ENCODE measurements around the gene GPC6.

The GPC6 gene

DNA sequence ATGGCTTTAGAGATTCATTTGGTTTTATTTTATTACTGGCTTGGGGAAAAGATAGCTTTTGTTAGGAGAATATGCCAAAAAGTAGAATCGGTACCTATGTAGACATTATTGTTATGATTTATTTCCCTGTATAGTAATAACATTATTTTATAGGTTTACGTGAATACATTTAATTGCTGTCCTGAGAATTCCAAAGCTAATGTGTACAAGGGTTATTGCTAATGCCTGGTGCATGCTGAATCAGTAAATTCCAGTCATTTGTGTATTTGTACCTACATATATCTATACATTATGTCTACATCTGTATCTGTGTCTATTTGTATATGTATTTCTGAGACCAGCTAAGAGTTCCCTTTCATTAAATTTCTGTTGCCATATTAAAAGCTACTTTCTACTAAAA lies 550.9 kb downstream of the GPC6 start:
- DNase-seq (ENCODE audit: low spot score) = no peak

DNA sequence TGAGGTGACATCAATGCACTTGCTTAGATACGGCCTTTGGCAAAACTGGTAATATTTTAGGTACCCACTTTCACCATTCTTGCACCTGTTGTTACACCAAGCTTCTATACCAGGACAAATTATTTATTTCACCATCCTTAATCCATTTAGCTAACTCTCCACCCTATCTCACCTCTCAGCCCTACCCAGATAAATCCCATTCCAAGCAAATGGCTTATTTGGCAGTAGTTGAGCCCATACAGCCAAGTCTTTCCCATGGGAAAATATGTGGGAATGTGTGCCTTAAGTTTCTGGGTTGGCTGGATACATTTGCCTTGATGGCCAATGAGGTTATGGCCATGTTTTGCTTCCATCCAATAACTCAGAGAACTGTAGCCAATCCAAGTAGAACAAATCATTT lies 551.9 kb downstream of the GPC6 start:
- no peak for DNase-seq (ENCODE audit: low spot score)

DNA sequence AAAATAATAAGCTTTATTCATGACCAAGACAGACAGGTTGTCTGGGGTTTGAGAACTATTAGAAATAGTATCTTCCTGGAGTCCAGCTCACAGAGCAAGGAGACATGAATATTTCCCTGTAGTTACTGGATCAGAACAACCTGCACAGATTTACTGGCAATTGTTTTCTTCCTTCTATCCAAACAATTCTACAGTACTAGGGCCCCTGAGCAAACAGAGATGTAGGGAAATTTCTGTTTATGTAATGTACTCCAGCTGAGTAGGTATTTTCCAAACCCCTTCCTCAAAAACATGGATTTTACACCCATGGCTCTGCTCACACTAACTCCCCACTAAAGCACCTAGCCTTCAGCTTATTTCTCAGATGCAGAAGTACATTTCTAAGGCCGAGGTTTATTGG lies 557.6 kb downstream of the GPC6 start:
- no peak for DNase-seq (ENCODE audit: low spot score)

DNA sequence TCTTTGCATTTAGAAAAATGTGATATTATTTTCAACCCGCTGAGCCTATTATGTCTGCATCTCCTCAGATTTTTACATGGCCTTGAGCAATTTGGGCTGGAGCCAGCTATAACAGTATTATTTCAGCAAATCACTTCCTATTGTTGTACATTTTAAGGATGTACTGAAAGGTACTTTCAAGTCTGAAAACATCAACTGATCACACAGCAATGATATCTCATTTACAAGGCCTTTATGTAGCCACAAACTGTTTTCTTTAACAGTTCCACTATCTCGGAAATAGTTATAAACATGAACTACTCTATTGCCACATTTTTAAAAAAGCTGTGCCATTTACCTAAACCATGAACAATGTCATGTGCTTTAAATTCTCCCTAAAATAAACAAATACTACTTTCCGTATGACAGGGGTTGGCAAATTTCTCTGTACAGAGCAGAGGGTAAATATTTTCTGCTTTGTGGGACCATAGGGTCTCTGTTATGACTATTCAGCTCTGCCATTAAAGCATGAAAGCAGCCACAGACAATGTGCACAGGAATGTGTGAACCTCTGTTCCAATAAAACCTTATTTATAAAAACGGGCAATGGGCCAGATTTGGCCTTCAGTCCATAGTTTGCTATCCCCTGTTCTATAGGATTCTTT lies 560.4 kb downstream of the GPC6 start:
- no peak for DNase-seq (ENCODE audit: low spot score)

DNA sequence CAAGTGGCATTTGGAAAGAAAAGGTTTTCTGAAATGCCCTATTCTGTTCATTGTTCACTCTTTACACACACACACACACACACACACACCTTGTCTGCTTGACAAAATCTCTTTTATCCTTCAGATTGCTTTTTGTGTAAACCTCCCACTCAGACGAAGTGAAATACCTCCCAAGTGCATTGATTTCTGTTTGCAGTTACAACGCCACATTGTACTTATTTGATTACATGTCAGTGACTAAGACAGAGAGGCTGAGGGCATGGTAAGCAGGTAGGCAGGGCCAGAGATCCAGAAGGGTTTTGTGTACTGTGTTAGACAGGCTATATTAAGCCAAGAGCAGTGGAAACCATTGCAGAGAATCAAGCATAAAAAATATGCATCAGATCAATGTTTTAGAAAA lies 561.8 kb downstream of the GPC6 start:
- DNase-seq (ENCODE audit: low spot score) = no peak

DNA sequence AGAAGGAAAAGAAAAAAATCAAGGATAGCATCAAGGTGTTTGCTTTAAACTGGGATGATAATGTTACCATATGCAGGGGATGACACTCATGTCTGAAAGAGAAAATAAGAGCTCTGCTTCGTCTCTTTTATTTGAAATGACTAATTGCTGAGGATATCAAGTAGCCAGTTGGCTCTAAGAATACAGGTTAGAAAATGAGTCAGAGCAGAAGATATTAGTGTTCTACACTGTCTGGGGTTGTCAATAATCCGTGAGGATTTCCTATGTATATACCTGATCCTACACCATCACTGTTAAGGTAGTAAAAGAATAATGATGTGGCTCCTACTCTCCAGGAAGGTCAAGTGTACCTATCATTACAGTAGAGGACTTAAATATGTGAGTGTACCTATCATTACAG lies 562.5 kb downstream of the GPC6 start:
- DNase-seq (ENCODE audit: low spot score) = no peak

DNA sequence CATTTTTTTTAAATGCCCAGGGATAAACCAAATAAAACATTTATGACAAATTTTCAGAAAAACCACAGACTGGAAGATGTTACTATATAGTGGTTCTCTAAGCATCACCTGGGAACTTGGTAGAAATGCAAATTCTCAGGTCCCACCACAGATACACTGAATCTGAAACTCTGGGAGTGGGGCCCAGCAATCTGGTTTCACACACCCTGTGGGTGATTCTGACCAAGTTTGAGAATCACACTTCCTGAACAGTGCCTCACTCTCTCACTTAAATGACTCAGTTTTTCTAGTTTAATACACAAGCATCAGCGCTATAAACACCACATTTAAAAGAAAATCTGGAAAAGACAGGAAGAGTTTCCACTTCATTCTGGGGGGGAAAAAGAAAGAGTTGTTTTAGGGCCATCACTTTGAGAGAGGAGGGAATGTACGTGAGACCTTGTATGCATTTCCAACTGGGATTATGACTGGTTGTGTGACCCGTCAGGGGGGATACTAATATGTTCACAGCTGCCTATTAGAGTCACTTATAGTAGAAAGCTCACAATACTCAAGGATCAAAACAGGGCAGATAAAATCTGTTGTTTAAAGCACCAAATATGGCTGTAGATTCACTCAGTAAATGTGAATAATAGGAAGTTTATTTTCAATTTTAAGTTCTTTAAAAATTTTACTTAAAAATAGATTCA lies 567.7 kb downstream of the GPC6 start:
- DNase-seq (ENCODE audit: low spot score) = no peak

DNA sequence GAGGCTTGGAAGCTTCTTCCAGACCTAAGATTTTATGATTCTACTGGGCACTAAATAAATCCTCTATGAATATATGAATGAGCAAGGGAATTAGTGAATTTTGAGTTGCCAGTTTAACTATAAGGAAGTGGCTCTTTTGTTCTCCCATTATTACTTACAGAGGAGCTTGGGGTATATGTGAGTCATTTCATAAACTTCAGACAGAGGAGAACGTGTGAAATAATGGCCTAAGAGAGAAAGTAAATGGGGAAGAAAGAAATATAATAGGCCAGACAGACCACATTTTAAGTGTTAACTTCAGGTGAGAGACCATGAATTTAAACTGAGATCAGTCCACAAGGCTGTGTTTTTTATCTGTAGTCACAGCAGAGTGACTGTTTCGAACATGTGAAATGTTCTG lies 570.9 kb downstream of the GPC6 start:
- no peak for DNase-seq (ENCODE audit: low spot score)

DNA sequence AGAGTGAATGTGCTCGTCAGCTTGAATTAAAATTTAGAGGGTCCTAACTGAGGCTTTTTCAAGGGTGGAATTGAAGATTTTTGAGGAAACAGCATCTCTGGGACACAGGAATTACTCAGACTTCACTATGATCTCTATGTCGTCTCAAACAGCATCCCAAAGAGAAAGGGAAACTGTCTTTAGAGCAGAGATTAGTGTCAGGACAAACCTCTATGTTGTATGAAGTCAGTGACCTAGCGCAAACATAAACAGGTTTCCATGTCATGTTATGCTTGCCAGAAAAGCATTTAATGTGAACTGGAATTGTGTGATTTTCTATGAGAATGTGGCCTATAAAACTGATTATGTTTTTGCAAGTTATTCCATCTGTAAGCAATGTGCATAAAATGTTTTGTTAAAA lies 573.7 kb downstream of the GPC6 start:
- DNase-seq (ENCODE audit: low spot score) = no peak

DNA sequence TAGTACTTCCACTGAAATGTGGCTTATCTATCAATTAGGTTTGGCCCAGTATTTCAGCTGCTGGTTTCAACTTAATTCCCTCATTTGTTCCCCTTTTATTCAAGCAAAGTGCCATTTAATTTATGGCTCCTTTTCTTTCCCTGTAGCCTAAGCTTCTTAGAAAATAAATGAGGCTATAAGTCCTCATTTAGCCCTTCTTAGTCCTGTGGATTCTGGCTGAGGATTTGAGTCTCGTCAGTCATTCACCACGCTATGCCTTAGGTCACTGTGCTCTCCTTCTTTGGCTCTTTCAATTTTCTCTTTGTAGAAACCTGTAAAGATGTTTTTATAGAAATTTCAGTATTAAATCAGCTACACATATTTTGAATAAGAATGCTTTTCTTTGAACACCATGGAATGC lies 579.1 kb downstream of the GPC6 start:
- DNase-seq (ENCODE audit: low spot score) = no peak

DNA sequence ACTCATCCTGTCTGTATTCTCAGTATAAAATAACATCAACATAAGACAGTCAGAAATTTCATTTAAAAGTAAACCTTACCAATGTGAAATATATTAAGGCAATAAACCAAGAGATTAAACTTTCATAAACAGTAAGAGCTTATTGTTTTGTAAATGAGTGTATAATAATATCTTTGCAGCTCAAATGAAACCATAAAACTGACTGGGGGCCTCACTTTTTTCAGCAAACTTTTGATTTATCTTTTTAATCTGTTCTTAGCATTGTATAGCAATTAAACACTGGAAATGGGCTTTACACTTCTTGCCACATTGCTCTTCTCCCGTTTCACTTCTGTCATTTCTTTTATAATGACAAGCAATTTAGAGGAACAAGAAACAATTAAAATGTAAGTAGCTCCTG lies 580.3 kb downstream of the GPC6 start:
- no peak for DNase-seq (ENCODE audit: low spot score)

DNA sequence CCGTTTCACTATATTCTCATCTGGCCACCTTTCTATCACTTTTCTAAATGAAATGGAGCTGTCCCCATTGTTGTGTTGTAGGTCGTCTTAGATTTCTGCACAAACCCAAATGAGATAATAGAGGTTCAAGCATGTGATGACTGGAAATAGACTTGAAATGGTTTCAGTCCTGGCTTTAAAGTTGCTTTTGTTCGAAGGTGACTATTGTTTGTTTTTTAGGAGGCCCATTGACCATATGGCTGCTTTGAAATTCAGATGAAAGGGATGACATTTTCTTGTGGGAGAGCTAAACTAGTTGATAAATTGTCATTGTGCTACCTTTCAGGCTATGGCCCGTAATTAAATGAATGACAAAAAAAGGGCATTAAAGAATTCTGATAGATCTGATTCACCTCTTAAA lies 583.7 kb downstream of the GPC6 start:
- DNase-seq (ENCODE audit: low spot score) = no peak

DNA sequence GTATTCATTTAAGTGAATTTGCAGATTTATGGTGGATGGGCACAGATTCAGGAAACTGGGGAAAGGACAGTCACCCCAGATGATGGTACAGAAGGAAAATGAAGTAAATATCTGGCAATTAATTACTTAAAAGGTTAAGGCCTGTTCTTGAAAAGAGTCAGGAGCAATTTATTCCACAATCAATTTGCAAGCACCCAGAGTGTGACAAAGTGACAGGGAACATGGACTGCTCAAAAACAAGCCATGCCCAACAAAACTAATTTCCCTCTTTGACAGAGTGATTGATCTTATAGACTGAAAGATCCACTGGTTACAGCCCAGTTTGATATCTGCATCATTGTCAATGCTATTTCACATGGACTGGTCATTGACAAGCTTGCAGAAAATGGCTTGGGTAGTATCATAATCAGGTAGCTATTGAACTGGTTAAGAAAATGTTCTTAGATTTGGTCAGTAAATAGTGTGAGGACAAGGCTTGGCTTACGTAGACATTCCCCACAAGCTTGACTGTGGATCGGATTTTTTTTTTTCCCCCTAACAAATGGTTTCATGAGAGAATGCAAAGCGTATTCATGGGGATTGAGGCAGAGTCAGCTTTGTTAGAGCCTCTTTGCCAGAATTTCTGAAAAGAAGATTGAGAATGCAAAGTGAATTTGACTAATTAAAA lies 584.6 kb downstream of the GPC6 start:
- DNase-seq (ENCODE audit: low spot score) = no peak

DNA sequence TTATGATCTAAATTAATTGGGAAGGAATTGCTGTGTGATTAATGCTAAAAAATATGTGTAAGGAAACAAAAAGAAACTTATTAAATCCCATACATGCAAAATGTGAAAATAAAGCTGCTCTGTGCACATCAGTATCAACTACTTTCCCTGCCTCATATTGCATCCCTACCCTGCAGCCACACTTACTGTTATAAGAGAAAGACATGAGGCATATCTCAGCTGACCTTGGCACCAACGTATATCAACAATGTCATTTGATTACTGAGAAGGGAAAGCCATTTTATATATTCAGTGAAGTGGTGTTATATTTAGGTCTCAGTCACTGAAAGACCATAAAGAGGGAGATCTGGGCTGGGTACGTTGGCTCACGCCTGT lies 585.1 kb downstream of the GPC6 start:
- no peak for DNase-seq (ENCODE audit: low spot score)

DNA sequence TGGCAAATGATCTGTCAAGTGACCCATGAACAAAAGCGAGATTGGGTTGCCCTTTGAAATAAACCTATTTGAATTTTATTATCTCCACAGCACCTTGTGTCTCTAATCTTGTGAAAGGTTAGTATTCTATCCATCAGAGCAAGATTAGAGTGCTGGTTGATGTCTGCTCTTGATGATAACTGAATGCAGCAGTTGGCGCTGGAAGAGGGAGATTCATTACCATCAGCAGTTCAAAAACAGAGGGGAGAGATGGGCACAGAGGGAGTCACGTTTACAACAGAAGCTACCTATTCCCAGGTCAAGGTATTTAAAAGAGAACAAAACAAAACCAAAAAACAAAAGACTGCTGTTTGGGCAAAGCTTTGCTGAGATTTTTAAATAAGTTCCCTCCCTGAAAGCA lies 588.1 kb downstream of the GPC6 start:
- DNase-seq (ENCODE audit: low spot score) = no peak

DNA sequence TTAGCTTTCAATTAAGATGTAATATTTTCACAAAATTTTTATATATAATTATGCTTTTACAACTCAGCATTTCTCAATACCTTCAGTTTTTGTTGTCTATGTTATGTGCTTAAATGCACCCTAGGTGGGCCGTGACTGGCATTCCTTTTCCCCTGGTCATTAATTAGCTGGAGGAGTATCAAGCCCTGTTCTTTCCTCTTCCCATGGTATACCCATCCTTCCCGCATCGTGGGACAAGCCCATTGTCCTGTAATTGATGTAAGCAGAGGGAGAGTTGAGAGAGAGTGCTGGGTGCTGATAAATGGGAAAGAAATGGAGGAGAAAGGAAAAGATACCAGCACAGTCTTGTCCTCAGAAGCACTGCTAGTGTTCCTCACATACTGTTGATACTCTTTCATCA lies 591.7 kb downstream of the GPC6 start:
- no peak for DNase-seq (ENCODE audit: low spot score)

DNA sequence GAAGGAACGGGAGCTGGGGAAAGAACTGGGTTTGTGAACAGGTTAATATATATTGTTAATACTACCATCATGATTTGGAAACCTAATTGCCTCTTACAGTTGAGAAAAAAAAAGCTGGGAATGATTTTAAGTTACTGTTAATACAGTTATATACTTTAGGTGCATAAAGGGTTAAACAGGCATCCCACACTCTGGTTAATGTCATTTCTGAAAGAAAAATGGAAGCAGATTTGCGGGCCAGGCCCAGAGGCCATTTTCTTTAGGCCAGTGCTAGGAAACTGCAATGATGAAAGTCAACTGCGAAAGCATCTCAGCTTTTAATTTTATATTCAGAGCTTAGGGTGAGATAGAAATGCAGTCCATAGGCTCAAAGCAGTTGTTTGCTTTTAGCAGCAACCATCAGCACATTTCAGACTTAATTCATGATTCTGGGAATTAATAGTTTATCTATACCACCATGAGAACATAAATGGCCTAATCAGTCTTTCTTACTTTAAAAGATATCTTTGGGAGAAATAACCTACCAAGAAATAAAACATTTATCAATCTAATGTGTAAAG lies 592.8 kb downstream of the GPC6 start:
- DNase-seq (ENCODE audit: low spot score) = no peak

DNA sequence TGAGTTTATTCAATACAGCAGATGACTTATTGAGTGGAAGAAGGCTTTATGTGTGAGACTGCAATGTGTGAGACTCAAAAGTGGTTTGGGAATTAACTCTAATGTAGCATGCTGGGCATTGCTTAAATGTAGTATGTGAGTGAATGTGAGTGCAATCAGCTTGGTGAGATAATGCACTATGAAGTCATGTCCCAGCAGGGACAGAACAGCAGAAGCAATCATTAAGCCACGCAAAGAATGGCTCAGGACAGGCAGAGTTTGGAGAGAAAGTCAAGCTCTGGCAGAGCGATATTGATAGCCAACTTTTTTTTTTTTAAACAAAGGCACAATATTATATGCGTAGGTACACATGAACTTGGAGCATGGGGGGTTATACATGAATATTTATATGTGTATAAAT lies 597.7 kb downstream of the GPC6 start:
- no peak for DNase-seq (ENCODE audit: low spot score)

DNA sequence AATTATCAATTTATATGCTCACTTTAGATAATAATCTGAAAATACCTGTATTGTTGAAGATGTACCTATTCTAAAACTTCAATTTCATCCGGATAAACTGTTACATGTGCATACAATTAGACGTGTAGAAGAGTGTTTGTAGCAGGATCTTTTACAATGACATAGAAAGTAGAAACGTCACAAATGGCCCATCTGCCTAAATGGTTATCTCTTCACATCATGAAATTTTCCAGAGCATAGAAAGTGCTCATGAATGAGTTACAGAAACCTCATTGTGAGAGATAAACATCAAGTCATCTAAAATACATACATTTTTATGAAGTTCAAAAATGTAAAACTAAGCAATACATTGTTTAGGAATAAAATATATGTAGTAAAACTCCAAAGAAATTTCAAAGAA lies 607.4 kb downstream of the GPC6 start:
- no peak for DNase-seq (ENCODE audit: low spot score)

DNA sequence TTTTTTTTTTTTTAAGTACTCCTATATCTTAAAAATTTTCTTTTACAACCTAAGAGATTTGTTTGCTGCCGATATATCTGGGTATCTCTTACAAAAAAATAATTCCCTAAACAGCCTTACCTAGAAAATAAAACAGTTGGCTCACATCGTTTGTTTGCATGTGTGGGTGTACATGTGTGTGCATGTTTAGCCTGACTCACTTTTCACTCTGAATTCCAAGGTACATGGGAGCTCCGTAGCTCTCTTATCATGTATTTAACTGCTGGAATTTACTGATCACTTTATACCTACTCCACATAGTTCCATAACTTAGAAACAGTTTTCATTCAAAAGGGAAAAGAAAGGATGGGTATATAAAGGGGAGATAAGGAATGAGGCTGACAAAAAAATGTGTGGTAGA lies 616.5 kb downstream of the GPC6 start:
- no peak for DNase-seq (ENCODE audit: low spot score)

DNA sequence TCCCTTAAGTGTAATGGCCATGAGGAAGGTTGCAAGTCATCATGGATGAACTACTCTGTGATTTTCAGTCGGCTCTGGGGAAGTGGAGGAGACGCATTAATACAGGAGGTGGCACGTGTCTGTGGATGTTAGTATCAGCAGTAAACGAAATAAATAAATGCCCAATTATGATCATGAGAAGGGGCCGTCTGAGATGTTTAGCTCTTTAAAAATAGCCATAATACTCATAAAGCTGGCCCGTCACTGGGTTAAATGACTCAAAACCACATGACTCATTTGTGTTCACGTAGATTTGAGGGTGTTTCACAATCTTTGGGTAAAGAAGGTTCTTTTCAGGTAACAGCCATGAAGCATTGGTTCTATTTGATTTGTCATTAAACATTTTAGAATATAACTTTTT lies 620.6 kb downstream of the GPC6 start:
- no peak for DNase-seq (ENCODE audit: low spot score)

DNA sequence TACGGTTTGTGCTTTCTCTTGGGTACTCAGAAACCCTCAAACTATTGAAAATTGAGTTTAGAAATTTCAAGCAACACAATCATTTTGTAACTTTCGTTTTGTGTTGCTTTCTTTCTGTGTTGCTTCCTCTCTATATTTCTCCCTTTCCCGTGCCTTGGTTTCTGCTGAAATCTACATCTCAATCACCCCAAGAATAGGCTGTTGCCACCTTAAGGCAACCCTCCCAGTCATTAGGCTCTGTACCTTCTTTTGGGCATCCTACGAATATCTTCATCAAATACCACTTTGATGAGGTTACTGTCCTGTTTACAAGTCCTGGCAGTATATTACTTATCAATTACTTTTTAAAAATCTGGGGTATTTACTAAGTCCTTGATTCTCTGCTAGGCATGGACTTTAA lies 621.6 kb downstream of the GPC6 start:
- no peak for DNase-seq (ENCODE audit: low spot score)

DNA sequence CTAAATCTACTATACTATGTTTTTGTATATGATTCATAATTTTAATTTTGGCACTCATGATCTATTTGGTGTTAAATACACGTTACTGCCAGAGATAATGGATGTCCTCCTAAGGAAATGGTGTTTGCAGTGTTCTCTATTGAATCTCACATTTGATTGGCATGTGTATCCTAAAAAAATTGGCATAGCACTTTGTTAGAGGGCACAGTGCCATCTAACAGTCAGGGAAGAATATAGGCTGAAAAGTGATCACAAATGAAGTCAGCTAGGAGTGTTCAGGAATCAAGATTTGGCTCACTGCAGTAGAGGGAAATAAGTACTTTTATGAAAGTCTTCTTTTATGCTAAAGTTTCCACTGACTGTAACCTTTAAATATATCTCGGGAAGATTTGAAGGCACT lies 624.6 kb downstream of the GPC6 start:
- no peak for DNase-seq (ENCODE audit: low spot score)

DNA sequence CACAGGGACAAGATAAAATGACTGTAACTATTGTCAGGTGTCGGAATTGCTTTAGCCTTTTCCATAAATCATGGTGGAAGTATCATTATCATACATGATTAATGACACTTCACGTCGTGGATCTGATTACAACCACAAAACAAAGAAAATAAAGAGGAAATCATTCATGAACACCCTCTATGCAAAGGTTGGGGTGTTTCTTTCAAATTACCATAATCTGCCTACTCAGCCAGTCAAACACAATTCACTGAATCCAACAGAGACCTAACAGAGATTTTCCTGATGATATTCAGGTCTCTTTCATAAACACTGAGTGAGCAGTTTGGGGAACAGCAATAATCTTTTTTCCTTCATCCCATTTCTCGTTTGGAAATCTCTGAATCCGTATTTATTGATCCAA lies 627.3 kb downstream of the GPC6 start:
- no peak for DNase-seq (ENCODE audit: low spot score)
